Activated CD8-positive, alpha-beta T cell treated with anti-CD3 and anti-CD28 coated beads for 36 hours (primary cell): ENCODE measurements around the gene NOL4L. TPM values are rescaled to one million over a fixed set of nuclear protein-coding genes. Genes with fewer than 3 reads are reported as not detected.

Source experiments
- ATAC-seq: fragments of 200-7000 bp; cut with Tn5 transposase; one replicate; pipeline ENCODE4 v1.10.0; 2021; ENCODE audit warnings: mild to moderate bottlenecking, moderate library complexity
- CTCF ChIA-PET: fragments of 350-600 bp; sonication (Branson Sonifier 250); formaldehyde crosslinking; loops from one replicate; lab custom pipeline; 2021; ENCODE audit warnings: antibody characterized with exemption; lab: Charles Lee
- POLR2A ChIA-PET: fragments of 350-600 bp; sonication (Branson Sonifier 250); formaldehyde crosslinking; loops from one replicate; lab custom pipeline; 2021; ENCODE audit warnings: antibody characterized with exemption; lab: Charles Lee
- DNase-seq: peaks from one replicate; pipeline ENCODE4 v3.0.0-alpha.2; 2020
- H3K27ac Mint-ChIP-seq: one replicate; pipeline ENCODE4 v1.8.0; 2021; ENCODE audit warnings: mild to moderate bottlenecking, mixed read lengths
- H3K27me3 Mint-ChIP-seq: one replicate; pipeline ENCODE4 v1.8.0; 2021; ENCODE audit warnings: mixed read lengths
- H3K36me3 Mint-ChIP-seq: one replicate; pipeline ENCODE4 v1.8.0; 2021; ENCODE audit warnings: low read depth, mixed read lengths
- H3K4me1 Mint-ChIP-seq: one replicate; pipeline ENCODE4 v1.8.0; 2021; ENCODE audit warnings: low read depth, mixed read lengths
- H3K4me3 Mint-ChIP-seq: one replicate; pipeline ENCODE4 v1.8.0; 2021; ENCODE audit warnings: mild to moderate bottlenecking, moderate library complexity, mixed read lengths
- H3K9me3 Mint-ChIP-seq: one replicate; pipeline ENCODE4 v1.8.0; 2021; ENCODE audit warnings: mixed read lengths
- CTCF ChIP-seq: fragments of 200-600 bp; IDR thresholded peaks from one replicate; pipeline ENCODE4 v1.8.0; 2022; ENCODE audit warnings: antibody characterized with exemption, mild to moderate bottlenecking
- intact Hi-C: fragments of 100-400 bp; cut with micrococcal nuclease; formaldehyde crosslinking; loops from one replicate; pipeline ENCODE4 v1.10.0; 2022
- total RNA-seq, 2 experiments: library from RNA; stranded (reverse); gene quantifications; one replicate each; pipeline ENCODE4 v1.2.3, GENCODE V29; 2021

Gene NOL4L
- total RNA-seq, 2 experiments from 2014 or later: 23.3 to 23.9 TPM

DNA sequence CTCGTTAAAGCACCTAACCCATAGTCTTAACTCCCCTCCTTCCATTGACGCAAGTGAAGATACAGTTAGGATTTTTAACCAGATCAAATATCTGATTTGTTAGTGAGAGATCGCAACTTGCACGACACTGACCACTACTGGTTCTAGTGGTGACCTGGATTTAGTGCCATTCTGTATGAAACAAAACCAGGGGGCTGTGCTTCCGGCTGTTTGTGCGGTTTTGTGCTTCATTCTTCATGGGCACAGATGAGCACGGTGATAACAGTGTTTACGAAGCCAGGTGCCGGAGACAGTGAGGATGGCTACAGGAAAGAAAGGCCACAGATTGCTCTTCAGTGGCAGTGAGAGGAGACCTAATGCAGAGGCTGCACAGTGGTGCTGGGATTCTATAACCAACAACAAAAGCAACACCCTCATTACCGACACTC lies 75.5 kb downstream of the NOL4L start:
- H3K36me3 Mint-ChIP-seq: peaks cover 47% of the 10 kb centered on the region
- peak; percentile 70 for ATAC-seq
- peak; percentile 91 for DNase-seq
- H3K27ac Mint-ChIP-seq: peak overlapping the region; percentile 93
- H3K27me3 Mint-ChIP-seq: no peaks in the 10 kb centered on the region
- POLR2A ChIA-PET: interaction anchor here (0.6 to 4.2 kb wide), 10 partner anchors 8 to 305 kb away, joined by 3 to 21 read pairs (median 4); partner anchors contain the start of gene NOL4L
- intact Hi-C loops: no loop called here
- no peak for TF ChIP-seq CTCF
- CTCF ChIA-PET: interaction anchor here (1.2 to 6.0 kb wide), 5 partner anchors 12 to 152 kb away, joined by 3 to 40 read pairs (median 4); no protein-coding TSS in a partner anchor
- no peaks in the 10 kb centered on the region for H3K9me3 Mint-ChIP-seq
- H3K4me1 Mint-ChIP-seq: peaks cover 87% of the 10 kb centered on the region
- H3K4me3 Mint-ChIP-seq: peak overlapping the region; percentile 79

GRCh38 chr20:32508775-32509119 lies 76.4 kb downstream of the NOL4L start:
- Mint-ChIP-seq H3K36me3 (peaks cover 45% of the 10 kb centered on the region), H3K4me1 (peaks cover 80% of the 10 kb centered on the region), H3K27ac (peak overlapping the region; percentile 93), H3K27me3 (no peaks in the 10 kb centered on the region), H3K4me3 (peak overlapping the region; percentile 29), H3K9me3 (peaks cover under 1% of the 10 kb centered on the region)
- ATAC-seq: no peak
- TF ChIP-seq CTCF: no peak
- ChIA-PET CTCF (interaction anchor here (1.2 to 6.0 kb wide), 8 partner anchors 11 to 152 kb away, joined by 3 to 40 read pairs (median 4); no protein-coding TSS in a partner anchor), POLR2A (interaction anchor here (0.6 to 4.2 kb wide), 6 partner anchors 11 to 304 kb away, joined by 3 to 21 read pairs (median 6); partner anchors contain the start of gene NOL4L)
- DNase-seq: no peak
- intact Hi-C loops: no loop called here

DNA sequence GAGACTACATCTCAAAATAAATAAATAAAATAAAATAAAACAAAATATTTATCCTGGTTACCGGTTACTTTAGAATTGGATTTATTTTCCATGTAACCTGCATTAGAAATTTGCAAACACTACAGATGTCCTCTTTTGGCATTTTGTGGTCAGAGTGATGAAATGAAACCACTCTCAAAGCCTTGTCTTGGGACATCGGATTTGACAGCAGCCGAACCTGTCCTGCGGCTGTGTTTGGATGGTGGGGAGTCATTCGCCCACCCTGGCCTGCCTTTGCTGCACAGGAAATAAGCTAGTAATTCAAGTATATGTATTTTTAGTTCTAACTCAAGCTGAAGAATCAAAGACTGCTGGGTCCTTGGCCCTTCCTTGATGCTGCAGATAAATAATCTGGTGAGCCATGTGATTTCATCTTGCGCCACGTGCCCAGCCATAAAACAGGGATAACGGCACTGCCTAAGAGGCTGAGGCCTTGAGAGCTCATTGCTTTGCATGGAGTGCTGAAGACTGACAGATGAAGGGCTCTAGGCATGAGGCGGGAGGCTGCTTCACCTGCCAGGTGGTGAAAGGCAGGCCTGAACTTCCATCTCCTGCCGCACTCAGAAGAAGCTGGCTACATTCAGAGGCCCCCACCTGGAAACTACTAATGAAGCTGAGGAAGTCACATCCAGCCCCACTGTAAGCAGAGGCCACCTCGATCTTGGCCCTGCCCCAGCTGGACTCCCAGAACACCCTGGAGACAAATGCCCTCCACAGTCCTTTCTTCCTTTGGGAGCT lies 76.9 kb downstream of the NOL4L start:
- Mint-ChIP-seq H3K4me1 (peaks cover 79% of the 10 kb centered on the region), H3K4me3 (peak overlapping the region; percentile 29), H3K27ac (peak overlapping the region; percentile 93), H3K27me3 (no peaks in the 10 kb centered on the region), H3K9me3 (peaks cover 2% of the 10 kb centered on the region), H3K36me3 (peaks cover 43% of the 10 kb centered on the region)
- ATAC-seq (no peak), DNase-seq (peak; percentile 54)
- ChIA-PET CTCF (interaction anchor here (1.0 to 6.0 kb wide), 9 partner anchors 10 to 222 kb away, joined by 3 to 40 read pairs (median 4); no protein-coding TSS in a partner anchor), POLR2A (interaction anchor here (1.4 to 4.2 kb wide), 5 partner anchors 10 to 304 kb away, joined by 3 to 21 read pairs (median 8); partner anchors contain the start of gene NOL4L)
- intact Hi-C loops: no loop called here
- TF ChIP-seq CTCF: no peak

DNA sequence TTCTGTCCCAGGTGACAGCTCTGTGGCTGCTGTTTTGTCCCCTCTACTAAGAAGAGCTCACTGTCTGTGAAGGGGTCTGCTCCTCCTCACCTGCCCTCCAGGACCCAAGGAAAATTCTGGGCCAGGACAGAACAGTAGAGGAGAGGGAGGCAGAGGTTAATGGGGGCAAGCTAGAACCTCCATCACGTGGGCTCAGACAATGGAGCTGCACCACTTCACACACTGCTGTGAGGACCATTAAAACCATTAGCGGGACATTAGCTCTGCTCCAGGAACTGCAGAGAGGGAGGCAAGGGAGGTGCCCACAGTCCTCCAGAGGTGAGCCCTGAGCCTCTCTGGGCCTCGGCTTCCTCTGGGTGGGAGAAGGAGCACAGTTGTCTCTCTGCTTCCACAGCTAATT lies 78.4 kb downstream of the NOL4L start:
- CTCF ChIA-PET: interaction anchor here (1.5 to 2.9 kb wide), 2 partner anchors 10 to 21 kb away, joined by 3 to 14 read pairs; no protein-coding TSS in a partner anchor
- H3K4me3 Mint-ChIP-seq: no peak overlapping the region
- intact Hi-C loops: no loop called here
- TF ChIP-seq CTCF: no peak
- POLR2A ChIA-PET: interaction anchor here (1.1 to 4.2 kb wide), 3 partner anchors 9 to 80 kb away, joined by 3 to 21 read pairs (median 5); no protein-coding TSS in a partner anchor
- H3K9me3 Mint-ChIP-seq: peaks cover 2% of the 10 kb centered on the region
- no peak for DNase-seq
- peaks cover 34% of the 10 kb centered on the region for H3K36me3 Mint-ChIP-seq
- peak overlapping the region; percentile 60 for H3K27ac Mint-ChIP-seq
- H3K27me3 Mint-ChIP-seq: no peaks in the 10 kb centered on the region
- ATAC-seq: no peak
- H3K4me1 Mint-ChIP-seq: peaks cover 71% of the 10 kb centered on the region
